ENCODE data around the gene PTGDS. TPM values are rescaled to one million over a fixed set of nuclear protein-coding genes. Genes with fewer than 3 reads are reported as not detected.

Gene PTGDS
- total RNA-seq, 4 donors from 2014 or later: 6.8 to 59.1 (median 17.8) TPM

GRCh38 chr9:136946228-136947027, 30.9 kb upstream of the PTGDS start:
- WGBS, 2 donors (ENCODE audit: low coverage in 1 of 2): 87% methylated on average over 25 of the region's 27 CpGs; no CpG with 5 or more reads in 1 of the 2 donors
- Histone ChIP-seq H3K4me1 (peaks cover 10 to 47% (median 33%) of the 10 kb centered on the region in 4 donors), H3K27ac (no peak overlapping the region), H3K4me3 (no peak overlapping the region), H3K27me3 (no peaks in the 10 kb centered on the region), H3K9me3 (no peaks in the 10 kb centered on the region), H3K36me3 (peaks cover 0 to 12% (median 9%) of the 10 kb centered on the region in 4 donors)
- intact Hi-C loops (cut with DNase I; ENCODE audit: low total_unique reads): loop anchor here (5.0 to 10.0 kb wide), 2 partner anchors 82 to 86 kb away; partner anchors contain the start of genes EDF1 and FUT7
- no peak for DNase-seq
- in situ Hi-C loops (cut with MboI; ENCODE audit: low pct_ligation_motif_present in 1 of 4, low pct_unique_long_range_greater_than_20kb in 1 of 4, low sequenced_read_pairs in 3 of 4): no loop called here
- no peak for TF ChIP-seq CTCF (IDR thresholded peaks at IDR 0.05)
- no peak for TF ChIP-seq EP300 (IDR thresholded peaks at IDR 0.05; ENCODE audit: low read depth)
- no peak for TF ChIP-seq POLR2A (IDR thresholded peaks at IDR 0.05)
- TF ChIP-seq POLR2AphosphoS5 (IDR thresholded peaks at IDR 0.05): no peak

- intact Hi-C loops (cut with DNase I; ENCODE audit: low total_unique reads): loop anchor here (5.0 to 10.0 kb wide), 2 partner anchors 82 to 85 kb away; partner anchors contain the start of genes EDF1 and FUT7
These were observed 30.0 kb upstream of the PTGDS start for GRCh38 chr9:136947028-136947891.

GRCh38 chr9:136947955-136948510, 29.3 kb upstream of the PTGDS start:
- peaks cover 6 to 42% (median 30%) of the 10 kb centered on the region in 4 donors for H3K4me1 ChIP-seq

More at GRCh38 chr9:136947028-136947891, 30.0 kb upstream of the PTGDS start:
- Histone ChIP-seq H3K9me3 (no peaks in the 10 kb centered on the region), H3K4me1 (peaks cover 10 to 47% (median 33%) of the 10 kb centered on the region in 4 donors), H3K36me3 (peaks cover 0 to 5% (median 3%) of the 10 kb centered on the region in 4 donors), H3K27me3 (no peaks in the 10 kb centered on the region), H3K27ac (peak overlapping the region in 3 of 4 donors; percentile 90 to 93 (median 93)), H3K4me3 (no peak overlapping the region)
- in situ Hi-C loops (cut with MboI; ENCODE audit: low pct_ligation_motif_present in 1 of 4, low pct_unique_long_range_greater_than_20kb in 1 of 4, low sequenced_read_pairs in 3 of 4): no loop called here
- DNase-seq: no peak
- no peak for TF ChIP-seq POLR2AphosphoS5 (IDR thresholded peaks at IDR 0.05)
- TF ChIP-seq POLR2A (IDR thresholded peaks at IDR 0.05): no peak
- TF ChIP-seq CTCF (IDR thresholded peaks at IDR 0.05): no peak
- no peak for TF ChIP-seq EP300 (IDR thresholded peaks at IDR 0.05; ENCODE audit: low read depth)
- WGBS, 2 donors (ENCODE audit: low coverage in 1 of 2): 73% methylated on average over 24 of the region's 26 CpGs; no CpG with 5 or more reads in 1 of the 2 donors

More at GRCh38 chr9:136947955-136948510, 29.3 kb upstream of the PTGDS start:
- peak; percentile 64 for DNase-seq
- no peaks in the 10 kb centered on the region for H3K36me3 ChIP-seq
- TF ChIP-seq POLR2A (IDR thresholded peaks at IDR 0.05) (no peak), EP300 (IDR thresholded peaks at IDR 0.05; ENCODE audit: low read depth) (no peak), POLR2AphosphoS5 (IDR thresholded peaks at IDR 0.05) (no peak), CTCF (IDR thresholded peaks at IDR 0.05) (peak in 3 of 5 experiments; percentile 11 to 48 (median 27))
- in situ Hi-C loops (cut with MboI; ENCODE audit: low pct_ligation_motif_present in 1 of 4, low pct_unique_long_range_greater_than_20kb in 1 of 4, low sequenced_read_pairs in 3 of 4): no loop called here
- intact Hi-C loops (cut with DNase I; ENCODE audit: low total_unique reads): loop anchor here (5.0 to 10.0 kb wide), 2 partner anchors 83 to 84 kb away; partner anchors contain the start of genes EDF1 and FUT7
- no peak overlapping the region for H3K4me3 ChIP-seq
- no peaks in the 10 kb centered on the region for H3K27me3 ChIP-seq
- 29% methylated on average over 13 of the region's 15 CpGs; no CpG with 5 or more reads in 1 of the 2 donors for WGBS, 2 donors (ENCODE audit: low coverage in 1 of 2)
- H3K9me3 ChIP-seq: no peaks in the 10 kb centered on the region
- peak overlapping the region; percentile 90 to 93 (median 92) for H3K27ac ChIP-seq

All from transverse colon (tissue), 4 donors.